LNCAP (cell line): ENCODE data around the gene GIN1.

Experiments
- TF ChIP-seq, protein P1 (sequence below): fragments of 450-650 bp; IDR thresholded peaks from 2 replicates; pipeline ENCODE4 v1.5.1; 2017; ENCODE audit warnings: mild to moderate bottlenecking

GIN1 gene

DNA sequence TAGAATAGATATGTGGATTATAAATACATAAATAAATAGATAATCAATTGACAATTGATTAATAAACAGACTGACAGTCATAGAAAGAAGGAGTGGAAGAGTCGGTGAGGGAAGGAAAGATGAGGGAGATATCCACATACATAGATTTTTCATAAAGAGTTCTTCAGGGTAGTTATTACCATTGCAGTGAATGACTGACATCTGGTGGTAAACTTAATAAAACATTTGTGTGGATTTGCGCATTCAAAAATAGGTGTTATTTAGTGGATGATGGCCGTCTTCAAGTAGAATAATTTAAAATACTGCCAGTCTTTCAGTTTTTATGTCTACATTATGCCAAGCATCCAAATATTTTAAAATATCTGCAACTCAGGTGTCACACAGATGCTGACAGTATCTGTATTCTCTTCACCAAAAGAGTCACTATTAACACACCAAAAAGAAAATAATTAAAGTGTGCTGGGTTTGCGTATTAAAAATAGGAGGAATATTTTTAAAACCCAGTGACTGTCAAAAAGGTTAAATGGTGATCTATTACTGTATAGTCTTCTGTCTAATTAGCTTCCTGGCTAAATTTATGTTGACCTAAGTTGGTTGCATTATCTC lies 78.8 kb downstream of the GIN1 start:
- TF ChIP-seq, protein P1, sequence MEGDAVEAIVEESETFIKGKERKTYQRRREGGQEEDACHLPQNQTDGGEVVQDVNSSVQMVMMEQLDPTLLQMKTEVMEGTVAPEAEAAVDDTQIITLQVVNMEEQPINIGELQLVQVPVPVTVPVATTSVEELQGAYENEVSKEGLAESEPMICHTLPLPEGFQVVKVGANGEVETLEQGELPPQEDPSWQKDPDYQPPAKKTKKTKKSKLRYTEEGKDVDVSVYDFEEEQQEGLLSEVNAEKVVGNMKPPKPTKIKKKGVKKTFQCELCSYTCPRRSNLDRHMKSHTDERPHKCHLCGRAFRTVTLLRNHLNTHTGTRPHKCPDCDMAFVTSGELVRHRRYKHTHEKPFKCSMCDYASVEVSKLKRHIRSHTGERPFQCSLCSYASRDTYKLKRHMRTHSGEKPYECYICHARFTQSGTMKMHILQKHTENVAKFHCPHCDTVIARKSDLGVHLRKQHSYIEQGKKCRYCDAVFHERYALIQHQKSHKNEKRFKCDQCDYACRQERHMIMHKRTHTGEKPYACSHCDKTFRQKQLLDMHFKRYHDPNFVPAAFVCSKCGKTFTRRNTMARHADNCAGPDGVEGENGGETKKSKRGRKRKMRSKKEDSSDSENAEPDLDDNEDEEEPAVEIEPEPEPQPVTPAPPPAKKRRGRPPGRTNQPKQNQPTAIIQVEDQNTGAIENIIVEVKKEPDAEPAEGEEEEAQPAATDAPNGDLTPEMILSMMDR: peak; percentile 57

DNA sequence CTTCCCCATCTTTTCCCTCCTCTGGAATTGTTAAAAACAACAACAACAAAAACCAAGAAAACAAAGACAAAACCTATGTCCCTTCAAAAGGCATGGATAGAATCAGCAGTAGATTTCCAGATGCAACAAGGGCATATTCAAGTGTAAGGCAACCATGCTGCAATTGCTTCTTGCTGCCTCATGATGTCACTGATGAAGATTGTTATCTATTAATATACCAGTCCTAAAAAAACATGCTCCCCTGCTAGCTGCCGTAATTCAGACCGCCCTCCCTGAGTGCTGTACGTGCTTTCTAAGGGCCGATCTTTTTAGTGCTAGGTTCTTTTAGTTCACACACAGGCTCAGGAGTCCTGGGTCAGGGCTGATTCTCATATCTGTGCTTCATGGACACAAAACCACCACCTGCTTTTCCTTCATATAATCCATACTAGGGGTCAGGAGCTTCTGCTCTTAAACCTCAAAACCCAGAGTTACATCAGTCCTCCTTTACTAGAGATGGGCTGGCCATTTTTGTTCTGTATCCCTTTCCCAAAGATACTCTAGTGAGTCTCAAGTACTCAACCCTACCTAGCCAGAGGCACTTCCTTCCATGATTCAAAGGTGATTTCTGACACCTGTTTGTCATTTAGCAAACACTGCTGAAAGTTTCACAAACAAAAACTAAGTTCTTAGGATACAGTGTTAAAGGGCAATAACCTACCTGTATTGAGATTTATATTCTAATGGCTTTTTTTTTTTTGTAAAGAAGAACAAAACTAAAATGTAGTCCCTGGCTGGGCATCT lies 82.1 kb downstream of the GIN1 start:
- TF ChIP-seq, protein P1: no peak

DNA sequence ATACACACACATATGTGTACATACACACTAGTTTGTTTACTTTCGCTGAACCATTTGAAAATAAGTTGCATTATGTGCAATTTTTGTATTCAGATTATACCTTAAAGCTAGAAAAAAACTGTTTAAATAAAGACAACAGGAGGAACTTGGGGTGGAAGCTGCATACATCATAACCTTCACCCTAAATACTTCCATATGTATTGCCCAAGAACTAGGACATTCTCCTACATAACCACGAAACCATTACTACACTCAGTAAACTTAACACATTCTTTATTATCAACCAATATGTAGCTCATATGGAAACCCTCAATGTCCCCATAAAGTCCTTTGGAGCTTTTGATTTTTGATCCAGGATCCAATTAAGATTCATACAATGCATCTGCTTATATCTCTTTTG lies 83.3 kb downstream of the GIN1 start:
- TF ChIP-seq, protein P1: no peak
